Measurements from ENCODE around the gene ERCC3. TPM values are rescaled to one million over a fixed set of nuclear protein-coding genes. Genes with fewer than 3 reads are reported as not detected.

ERCC3 gene
- total RNA-seq, 4 donors from 2014 or later, result 30.3 to 39.0 (median 34.5) TPM

DNA sequence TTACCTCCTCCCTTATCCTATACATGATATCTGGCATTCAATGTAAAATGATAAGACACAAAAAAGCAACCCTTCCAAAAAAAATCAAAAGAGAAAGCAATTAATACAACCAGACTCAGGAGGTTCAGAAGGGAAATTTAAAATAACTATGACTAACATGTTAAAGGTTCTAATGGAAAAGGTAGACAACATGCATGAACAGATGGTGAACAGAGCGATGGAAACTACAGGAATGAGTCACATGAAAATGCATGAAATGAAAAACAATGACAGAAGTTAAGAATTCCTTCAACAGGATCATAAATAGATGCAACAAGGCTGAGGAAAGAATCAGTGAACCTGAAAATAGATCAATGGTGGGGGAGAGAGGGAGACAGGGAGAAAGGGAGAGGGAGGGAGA is 26.1 kb upstream of the ERCC3 start:
- TF ChIP-seq POLR2A (IDR thresholded peaks at IDR 0.05), result no peak
- TF ChIP-seq EP300 (IDR thresholded peaks at IDR 0.05), result no peak
- TF ChIP-seq POLR2AphosphoS5 (IDR thresholded peaks at IDR 0.05), result no peak
- TF ChIP-seq, protein P1, sequence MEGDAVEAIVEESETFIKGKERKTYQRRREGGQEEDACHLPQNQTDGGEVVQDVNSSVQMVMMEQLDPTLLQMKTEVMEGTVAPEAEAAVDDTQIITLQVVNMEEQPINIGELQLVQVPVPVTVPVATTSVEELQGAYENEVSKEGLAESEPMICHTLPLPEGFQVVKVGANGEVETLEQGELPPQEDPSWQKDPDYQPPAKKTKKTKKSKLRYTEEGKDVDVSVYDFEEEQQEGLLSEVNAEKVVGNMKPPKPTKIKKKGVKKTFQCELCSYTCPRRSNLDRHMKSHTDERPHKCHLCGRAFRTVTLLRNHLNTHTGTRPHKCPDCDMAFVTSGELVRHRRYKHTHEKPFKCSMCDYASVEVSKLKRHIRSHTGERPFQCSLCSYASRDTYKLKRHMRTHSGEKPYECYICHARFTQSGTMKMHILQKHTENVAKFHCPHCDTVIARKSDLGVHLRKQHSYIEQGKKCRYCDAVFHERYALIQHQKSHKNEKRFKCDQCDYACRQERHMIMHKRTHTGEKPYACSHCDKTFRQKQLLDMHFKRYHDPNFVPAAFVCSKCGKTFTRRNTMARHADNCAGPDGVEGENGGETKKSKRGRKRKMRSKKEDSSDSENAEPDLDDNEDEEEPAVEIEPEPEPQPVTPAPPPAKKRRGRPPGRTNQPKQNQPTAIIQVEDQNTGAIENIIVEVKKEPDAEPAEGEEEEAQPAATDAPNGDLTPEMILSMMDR (IDR thresholded peaks at IDR 0.05), result no peak
- 93 to 100% methylated on average over 1 of the region's 1 CpG for WGBS, 2 donors (ENCODE audit: low coverage in 1 of 2)
- H3K9me3 ChIP-seq, result peaks cover 0 to 12% (median 0%) of the 10 kb centered on the region in 3 donors
- no peak overlapping the region for H3K27ac ChIP-seq
- no peak for ATAC-seq
- no peak overlapping the region for H3K4me3 ChIP-seq
- H3K4me1 ChIP-seq, result peaks cover 0 to 11% (median 0%) of the 10 kb centered on the region in 3 donors
- H3K27me3 ChIP-seq, result no peaks in the 10 kb centered on the region
- H3K36me3 ChIP-seq, result peaks cover 7 to 94% of the 10 kb centered on the region in 2 donors

DNA sequence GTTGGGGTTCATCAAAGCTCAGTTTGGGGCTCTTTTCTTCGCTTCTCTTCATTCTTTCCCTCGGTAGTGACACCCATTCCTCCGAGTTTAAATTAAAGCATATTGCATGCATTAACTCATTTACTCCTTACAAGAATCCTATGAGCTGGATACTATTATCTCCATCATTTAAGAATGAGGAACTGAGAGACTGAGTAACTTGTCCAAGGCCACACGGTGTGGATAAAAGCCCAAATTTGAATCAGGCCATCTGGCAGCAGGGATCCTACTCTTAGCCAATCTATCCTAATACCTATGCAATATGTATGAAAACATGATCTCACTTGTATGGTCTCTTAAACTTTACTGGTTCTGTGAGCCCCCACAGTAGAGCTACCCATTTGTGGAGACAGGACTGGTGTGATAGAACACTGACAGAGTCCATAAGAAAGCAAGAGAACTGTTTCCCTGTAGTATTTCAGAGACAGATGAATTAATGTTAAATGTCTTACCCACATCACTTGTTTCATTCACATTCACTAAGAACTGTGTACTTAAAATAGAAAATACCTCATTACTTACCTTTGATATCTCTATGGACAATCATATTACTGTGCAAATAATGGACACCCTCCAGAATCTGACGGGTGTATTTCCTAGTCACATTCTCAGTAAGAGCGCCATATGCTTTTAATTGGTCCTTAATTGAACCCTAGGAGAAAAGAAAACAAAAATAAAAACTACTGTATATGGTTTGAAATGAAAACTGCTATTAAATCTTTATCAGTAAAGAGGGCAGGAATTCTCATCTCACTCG is 20.4 kb upstream of the ERCC3 start:
- WGBS, 2 donors (ENCODE audit: low coverage in 1 of 2), result 82 to 90% methylated on average over 5 to 7 of the region's 7 CpGs
- no peaks in the 10 kb centered on the region for H3K4me1 ChIP-seq
- H3K4me3 ChIP-seq, result no peak overlapping the region
- TF ChIP-seq POLR2A (IDR thresholded peaks at IDR 0.05) (no peak), EP300 (IDR thresholded peaks at IDR 0.05) (no peak), POLR2AphosphoS5 (IDR thresholded peaks at IDR 0.05) (no peak)
- TF ChIP-seq, protein P1 (IDR thresholded peaks at IDR 0.05), result no peak
- no peaks in the 10 kb centered on the region for H3K27me3 ChIP-seq
- H3K9me3 ChIP-seq, result no peaks in the 10 kb centered on the region
- no peak overlapping the region for H3K27ac ChIP-seq
- ATAC-seq, result no peak
- peaks cover 10 to 98% of the 10 kb centered on the region in 2 donors for H3K36me3 ChIP-seq

DNA sequence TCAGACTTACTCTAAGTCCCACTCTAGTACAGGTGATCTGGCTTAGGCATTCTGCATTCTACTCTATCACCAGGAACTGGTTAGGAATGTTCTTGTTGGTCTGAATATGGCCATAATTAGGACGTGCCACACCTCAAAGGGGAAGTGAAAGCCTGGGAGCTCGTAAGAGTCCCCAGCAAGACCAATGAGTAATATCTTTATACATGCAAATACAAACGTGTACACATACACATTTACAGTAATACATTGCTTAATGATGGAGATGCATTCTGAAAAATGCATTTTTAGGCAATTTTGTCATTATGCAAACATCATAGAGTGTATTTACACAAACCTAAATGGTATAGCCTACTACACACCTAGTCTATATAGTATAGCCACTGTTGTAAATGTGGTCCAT is 19.5 kb upstream of the ERCC3 start:
- Histone ChIP-seq H3K4me3 (no peak overlapping the region), H3K36me3 (peaks cover 10 to 94% of the 10 kb centered on the region in 2 donors), H3K4me1 (no peaks in the 10 kb centered on the region), H3K27ac (no peak overlapping the region), H3K9me3 (no peaks in the 10 kb centered on the region), H3K27me3 (no peaks in the 10 kb centered on the region)
- no peak for ATAC-seq
- 87 to 88% methylated on average over 3 of the region's 3 CpGs for WGBS, 2 donors (ENCODE audit: low coverage in 1 of 2)
- TF ChIP-seq EP300 (IDR thresholded peaks at IDR 0.05), result no peak

DNA sequence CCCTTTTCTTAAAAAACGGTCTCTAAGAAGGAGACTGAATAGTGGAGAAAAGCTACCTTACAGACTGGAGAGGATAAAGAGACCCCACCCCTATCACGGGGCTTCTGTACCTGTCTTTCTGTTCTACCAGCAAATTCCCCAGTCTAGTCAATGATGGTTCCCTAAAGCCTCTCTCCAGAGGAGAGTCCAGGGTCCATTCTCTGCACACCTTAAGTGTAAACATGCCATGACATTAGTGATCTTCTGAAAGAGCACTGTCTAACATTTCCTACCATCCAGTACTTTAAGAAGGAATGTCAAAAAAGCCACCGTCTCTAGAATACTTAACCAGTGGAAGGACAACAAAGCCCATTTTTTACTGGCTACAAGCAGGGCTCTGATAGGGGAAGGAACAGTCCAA is 17.0 kb upstream of the ERCC3 start:
- H3K36me3 ChIP-seq, result peaks cover 3 to 94% of the 10 kb centered on the region in 2 donors
- 84 to 89% methylated on average over 2 to 3 of the region's 3 CpGs for WGBS, 2 donors (ENCODE audit: low coverage in 1 of 2)
- no peak overlapping the region for H3K4me3 ChIP-seq
- ATAC-seq, result no peak
- TF ChIP-seq, protein P1 (IDR thresholded peaks at IDR 0.05), result no peak
- no peak for TF ChIP-seq POLR2AphosphoS5 (IDR thresholded peaks at IDR 0.05)
- TF ChIP-seq POLR2A (IDR thresholded peaks at IDR 0.05), result no peak
- no peak for TF ChIP-seq EP300 (IDR thresholded peaks at IDR 0.05)
- no peaks in the 10 kb centered on the region for H3K27me3 ChIP-seq
- no peaks in the 10 kb centered on the region for H3K4me1 ChIP-seq
- H3K27ac ChIP-seq, result no peak overlapping the region
- no peaks in the 10 kb centered on the region for H3K9me3 ChIP-seq

DNA sequence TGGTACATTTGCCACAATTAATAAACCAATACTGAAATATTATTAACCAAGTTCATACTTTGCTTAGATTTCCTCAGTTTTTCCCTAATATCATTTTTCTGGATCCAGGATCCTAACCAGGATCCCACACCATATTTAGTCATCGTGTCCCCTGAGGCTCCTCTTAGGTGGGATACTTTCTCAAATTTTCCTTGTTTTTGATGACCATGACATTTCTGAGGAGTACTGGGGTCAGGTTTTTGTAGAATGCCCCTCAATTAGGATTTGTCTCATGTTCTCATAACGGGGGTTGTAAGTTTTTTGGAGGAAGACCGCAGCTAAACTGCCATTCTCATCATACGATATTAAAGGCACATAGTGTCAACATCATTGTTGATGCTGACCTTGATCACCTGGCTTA is 15.5 kb upstream of the ERCC3 start:
- Histone ChIP-seq H3K9me3 (no peaks in the 10 kb centered on the region), H3K36me3 (peaks cover 3 to 92% of the 10 kb centered on the region in 2 donors), H3K27me3 (no peaks in the 10 kb centered on the region), H3K4me3 (no peak overlapping the region), H3K27ac (no peak overlapping the region), H3K4me1 (no peaks in the 10 kb centered on the region)
- no peak for ATAC-seq
- no peak for TF ChIP-seq POLR2A (IDR thresholded peaks at IDR 0.05)
- TF ChIP-seq EP300 (IDR thresholded peaks at IDR 0.05), result no peak
- TF ChIP-seq, protein P1 (IDR thresholded peaks at IDR 0.05), result no peak
- no peak for TF ChIP-seq POLR2AphosphoS5 (IDR thresholded peaks at IDR 0.05)
- WGBS, 2 donors (ENCODE audit: low coverage in 1 of 2), result 86 to 100% methylated on average over 1 to 4 of the region's 4 CpGs

Measured in gastroesophageal sphincter (tissue), 4 donors.